Kidney (tissue), 14 donors: ENCODE measurements around the gene VSNL1. TPM values are rescaled to one million over a fixed set of nuclear protein-coding genes. Genes with fewer than 3 reads are reported as not detected.

ENCODE experiments used
- DNase-seq, 5 donors: peaks; one replicate each; pipeline ENCODE4 v3.0.0-alpha.2; 2013 to 2020
- FAIRE-seq: peaks from 2 replicates; lab custom pipeline; 2012; peaks lifted over from hg19 to GRCh38; lab: Jason Lieb, UNC
- H3K27ac ChIP-seq, 2 donors: one replicate each; pipeline ENCODE4 v1.7.0; 2013; ENCODE audit warnings: low read depth in 2 of 2, low read length in 2 of 2, inconsistent platforms in 1 of 2
- H3K27me3 ChIP-seq: one replicate; pipeline ENCODE4 v1.7.1; 2013; ENCODE audit warnings: low read length, inconsistent platforms; ENCODE audit not compliant: control insufficient read depth, insufficient read depth
- H3K36me3 ChIP-seq, 3 donors: one replicate each; pipeline versions ENCODE4 v1.7.0 to v1.7.1; 2013; ENCODE audit warnings: low read length in 3 of 3, control low read depth in 1 of 3, inconsistent platforms in 1 of 3; ENCODE audit not compliant: insufficient read depth in 3 of 3, control insufficient read depth in 2 of 3
- H3K4me1 ChIP-seq, 3 donors: one replicate each; pipeline versions ENCODE4 v1.7.0 to v1.7.1; 2013; ENCODE audit warnings: low read length in 3 of 3, inconsistent platforms in 1 of 3, low read depth in 1 of 3; ENCODE audit not compliant: control insufficient read depth in 2 of 3, insufficient read depth in 2 of 3
- H3K4me3 ChIP-seq, 3 donors: one replicate each; pipeline versions ENCODE4 v1.7.0 to v1.8.1; 2013; ENCODE audit warnings: low read length in 3 of 3, control low read depth in 1 of 3, inconsistent platforms in 1 of 3
- H3K9ac ChIP-seq, 3 donors: one replicate each; pipeline versions ENCODE4 v1.7.0 to v1.7.1; 2013; ENCODE audit warnings: low read length in 3 of 3, control low read depth in 1 of 3, inconsistent platforms in 1 of 3
- H3K9me3 ChIP-seq, 3 donors: one replicate each; pipeline versions ENCODE4 v1.7.0 to v1.7.1; 2013; ENCODE audit warnings: low read length in 3 of 3, control low read depth in 1 of 3, inconsistent platforms in 1 of 3; ENCODE audit not compliant: control insufficient read depth in 2 of 3, insufficient read depth in 1 of 3
- CTCF ChIP-seq: IDR thresholded peaks from 3 replicates; pipeline ENCODE4 v1.5.1; 2012; ENCODE audit warnings: mild to moderate bottlenecking, moderate library complexity, borderline replicate concordance; ENCODE audit not compliant: insufficient read depth; ENCODE audit errors: extremely low read depth
- intact Hi-C: fragments of 100-400 bp; cut with DNase I; formaldehyde crosslinking; loops from one replicate; pipeline ENCODE4 v1.11.1; 2022
- polyA plus RNA-seq: library from polyadenylated mRNA; stranded (reverse); fragments of 350-450 nt; fragmentation: Illumina TruSeq; extraction: RNeasy Lipid Tissue Mini Kit (QIAGEN cat#74804); gene quantifications from one replicate; pipeline ENCODE4 v1.2.3, GENCODE V29; 2014; ENCODE audit warnings: low read depth, low replicate concordance; ENCODE audit not compliant: insufficient read depth
- total RNA-seq: library from RNA; stranded (reverse); fragmentation: NEBNext Ultra II Directional; extraction: Animal tissue kit (Norgen Biotek cat#: 25700); gene quantifications from one replicate; pipeline ENCODE4 v1.2.1, GENCODE V29; 2021
- donor health status: control.
- donor health status: control.
- donor health status: control.
- donor health status: control.
- donor health status: control.
- donor health status: DM: yes; HTN: yes; CAD: no.
- donor health status: Normal renal cell carcinoma (clear cell type).

The VSNL1 gene
- total and polyA plus RNA-seq, 2 donors from 2014 or later, result 0.44 to 1.0 TPM

GRCh38 chr2:17615728-17616351 lies 75.3 kb downstream of the VSNL1 start:
- FAIRE-seq (no peak), DNase-seq (no peak)
- H3K27me3 ChIP-seq, result no peaks in the 10 kb centered on the region
- no peak for TF ChIP-seq CTCF
- H3K9me3 ChIP-seq, result no peaks in the 10 kb centered on the region
- intact Hi-C loops, result no loop called here
- H3K4me1 ChIP-seq, result no peaks in the 10 kb centered on the region
- H3K27ac ChIP-seq, result no peak overlapping the region
- H3K4me3 ChIP-seq, result no peak overlapping the region
- no peaks in the 10 kb centered on the region for H3K36me3 ChIP-seq
- no peak overlapping the region for H3K9ac ChIP-seq

- DNase-seq (no peak), FAIRE-seq (no peak)
- H3K27ac ChIP-seq, result no peak overlapping the region
- H3K9ac ChIP-seq, result no peak overlapping the region
- no peak for TF ChIP-seq CTCF
- no peaks in the 10 kb centered on the region for H3K36me3 ChIP-seq
- H3K9me3 ChIP-seq, result no peaks in the 10 kb centered on the region
- no peak overlapping the region for H3K4me3 ChIP-seq
- no peaks in the 10 kb centered on the region for H3K4me1 ChIP-seq
- H3K27me3 ChIP-seq, result no peaks in the 10 kb centered on the region
- intact Hi-C loops, result no loop called here
Observed at GRCh38 chr2:17616405-17616804, 75.9 kb downstream of the VSNL1 start.

GRCh38 chr2:17617516-17617915 lies 77.0 kb downstream of the VSNL1 start:
- no peak for TF ChIP-seq CTCF
- H3K9me3 ChIP-seq, result no peaks in the 10 kb centered on the region
- H3K4me3 ChIP-seq, result no peak overlapping the region
- no peak overlapping the region for H3K27ac ChIP-seq
- no peaks in the 10 kb centered on the region for H3K27me3 ChIP-seq
- no peaks in the 10 kb centered on the region for H3K4me1 ChIP-seq
- no peak for DNase-seq
- intact Hi-C loops, result no loop called here
- FAIRE-seq, result no peak
- H3K36me3 ChIP-seq, result no peaks in the 10 kb centered on the region
- H3K9ac ChIP-seq, result no peak overlapping the region

GRCh38 chr2:17617955-17618354 lies 77.5 kb downstream of the VSNL1 start:
- no peaks in the 10 kb centered on the region for H3K9me3 ChIP-seq
- TF ChIP-seq CTCF, result no peak
- no peak overlapping the region for H3K9ac ChIP-seq
- no peak overlapping the region for H3K4me3 ChIP-seq
- no peak for FAIRE-seq
- H3K27me3 ChIP-seq, result no peaks in the 10 kb centered on the region
- H3K27ac ChIP-seq, result no peak overlapping the region
- no peaks in the 10 kb centered on the region for H3K4me1 ChIP-seq
- intact Hi-C loops, result no loop called here
- no peaks in the 10 kb centered on the region for H3K36me3 ChIP-seq
- no peak for DNase-seq
